Heart left ventricle (tissue), 16 donors: ENCODE results near the gene ANO3. TPM values are rescaled to one million over a fixed set of nuclear protein-coding genes. Genes with fewer than 3 reads are reported as not detected.

ENCODE experiments used
- ATAC-seq, 4 donors: fragments of 200-7000 bp; cut with Tn5 transposase; one replicate each; pipeline ENCODE4 v1.9.1; 2020 to 2022; ENCODE audit warnings: moderate library complexity in 4 of 4, mild to moderate bottlenecking in 3 of 4, moderate number of reproducible peaks in 1 of 4
- DNase-seq, 5 donors: peaks; one replicate each; pipeline ENCODE4 v3.0.0-alpha.2; 2020
- H3K27ac ChIP-seq, 12 donors: fragments of 200-600 bp; sonication (generic) in 4 of 12; one replicate each; pipeline versions ENCODE4 v1.5.0 to v1.8.0; 2016 to 2022; ENCODE audit warnings: mild to moderate bottlenecking in 2 of 12
- H3K27me3 ChIP-seq, 9 donors: fragments of 200-600 bp; sonication (generic) in 2 of 9; one replicate each; pipeline versions ENCODE4 v1.5.1 to v1.8.0; 2016 to 2022; ENCODE audit warnings: mild to moderate bottlenecking in 3 of 9
- H3K36me3 ChIP-seq, 9 donors: fragments of 200-600 bp; sonication (generic) in 2 of 9; one replicate each; pipeline versions ENCODE4 v1.5.0 to v1.8.0; 2018 to 2022; ENCODE audit warnings: mild to moderate bottlenecking in 2 of 9
- H3K4me1 ChIP-seq, 12 donors: fragments of 200-600 bp; sonication (generic) in 4 of 12; one replicate each; pipeline versions ENCODE4 v1.5.0 to v1.8.0; 2016 to 2022; ENCODE audit warnings: mild to moderate bottlenecking in 3 of 12
- H3K4me3 ChIP-seq, 12 donors: fragments of 200-600 bp; sonication (generic) in 4 of 12; one replicate each; pipeline versions ENCODE4 v1.5.0 to v1.8.0; 2017 to 2022; ENCODE audit warnings: mild to moderate bottlenecking in 9 of 12, moderate library complexity in 4 of 12
- H3K9me3 ChIP-seq, 12 donors: fragments of 200-600 bp; sonication (generic) in 4 of 12; one replicate each; pipeline versions ENCODE4 v1.5.0 to v1.8.0; 2016 to 2022; ENCODE audit warnings: mild to moderate bottlenecking in 1 of 12
- POLR2A ChIP-seq, 2 donors: fragments of 450-650 bp; IDR thresholded peaks; one replicate each; pipeline ENCODE4 v1.6.1; 2017; ENCODE audit warnings: antibody characterized with exemption in 2 of 2, mild to moderate bottlenecking in 2 of 2, moderate library complexity in 2 of 2
- WGBS, 4 donors: extraction: QIAGEN DNeasy Blood & Tissue Kit in 2 of 4; methylation state at CpG; one replicate each; pipeline versions ENCODE4 v1.1.5 to v1.1.7; 2013 to 2018; 5-methylcytosine and 5-hydroxymethylcytosine counted together
- intact Hi-C, 10 donors: fragments of 100-400 bp; cut with DNase I; formaldehyde crosslinking; loops; one replicate each; pipeline versions ENCODE4 v1.11.1 to v1.14.2; 2022
- polyA plus RNA-seq, 2 donors: library from polyadenylated mRNA; stranded (reverse); fragments of 200-250 nt; gene quantifications; one replicate each; pipeline ENCODE4 v1.2.3, GENCODE V29; 2013
- total RNA-seq, 9 donors: library from RNA; depleted of rRNA in 2 of 9; stranded (reverse); fragments of >200 nt in 2 of 9; fragmentation: NEBNext Ultra II Directional in 3 of 9; extraction: Animal tissue kit (Norgen Biotek cat#: 25700) in 3 of 9; gene quantifications; one replicate each; pipeline versions ENCODE4 v1.1.0 to v1.2.4, GENCODE V29; 2016 to 2023
- TF ChIP-seq, protein P1 (sequence below), 12 donors: fragments of 200-600 bp; sonication (generic) in 4 of 12; IDR thresholded peaks; one replicate each; pipeline versions ENCODE4 v1.5.0 to v1.8.0; 2018 to 2022; ENCODE audit warnings: antibody characterized with exemption in 12 of 12, mild to moderate bottlenecking in 5 of 12
- donor health status: ischemic (EF 13 %, LVEDD 7.1; RV severe dilation, severe dysfunction).
- donor health status: healthy with polysubstance abuse.
- donor health status: DM: no; HTN: yes; CAD: no.
- donor health status: DM: no; HTN: no; CAD: no.
- donor health status: ischemic (EF 25% LVEDD 6.9; RV normal size, moderate dysfunction).
- donor health status: ischemic (EF 25% LVEDD 5.7; RV mildly dilated, moderate dysfunction).
- donor health status: healthy.
- donor health status: DM: yes; HTN: yes; CAD: no.
- donor health status: ischemic (EF 35%, LVEDD 5.7; RV mildly dilated, moderate dysfunction).
- donor health status: nonischemic (EF 11% LVEDD 7.7; RV severe dilation, severe dysfunction).
- donor health status: DM: yes; HTN: yes; CAD: no.
- donor health status: PGD.
- donor health status: ischemic (EF 29% LVEDD 5.4; RV normal size, mild dysfunction).
- donor health status: nonischemic (EF 23%, LVEDD 6.1; RV moderate dilation, normal function).

ANO3 gene
- total and polyA plus RNA-seq, 11 donors = 0.04 to 0.54 (median 0.12) TPM; not detected in 6

DNA sequence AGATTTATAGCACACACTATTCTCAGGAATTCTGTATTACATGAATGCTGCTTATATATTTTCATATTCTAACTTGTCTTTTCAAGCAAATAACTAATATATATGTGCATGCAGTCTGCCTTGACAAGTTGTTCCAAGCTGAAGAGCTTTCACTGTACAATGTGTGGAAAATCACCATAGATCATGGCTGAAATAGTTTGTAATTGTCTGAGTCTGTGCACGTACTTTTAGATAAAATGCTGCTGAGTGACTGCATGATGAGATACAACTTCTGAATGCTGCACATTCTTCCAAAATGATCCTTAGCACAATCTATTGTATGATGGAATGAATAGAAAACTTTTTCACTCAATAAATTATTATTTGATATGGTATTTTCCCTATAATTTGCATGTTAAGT, 331.0 kb downstream of the ANO3 start:
- Histone ChIP-seq H3K27me3 (no peaks in the 10 kb centered on the region), H3K4me3 (no peak overlapping the region), H3K9me3 (no peaks in the 10 kb centered on the region), H3K27ac (no peak overlapping the region), H3K36me3 (no peaks in the 10 kb centered on the region), H3K4me1 (no peaks in the 10 kb centered on the region)
- intact Hi-C loops = no loop called here
- TF ChIP-seq, protein P1, sequence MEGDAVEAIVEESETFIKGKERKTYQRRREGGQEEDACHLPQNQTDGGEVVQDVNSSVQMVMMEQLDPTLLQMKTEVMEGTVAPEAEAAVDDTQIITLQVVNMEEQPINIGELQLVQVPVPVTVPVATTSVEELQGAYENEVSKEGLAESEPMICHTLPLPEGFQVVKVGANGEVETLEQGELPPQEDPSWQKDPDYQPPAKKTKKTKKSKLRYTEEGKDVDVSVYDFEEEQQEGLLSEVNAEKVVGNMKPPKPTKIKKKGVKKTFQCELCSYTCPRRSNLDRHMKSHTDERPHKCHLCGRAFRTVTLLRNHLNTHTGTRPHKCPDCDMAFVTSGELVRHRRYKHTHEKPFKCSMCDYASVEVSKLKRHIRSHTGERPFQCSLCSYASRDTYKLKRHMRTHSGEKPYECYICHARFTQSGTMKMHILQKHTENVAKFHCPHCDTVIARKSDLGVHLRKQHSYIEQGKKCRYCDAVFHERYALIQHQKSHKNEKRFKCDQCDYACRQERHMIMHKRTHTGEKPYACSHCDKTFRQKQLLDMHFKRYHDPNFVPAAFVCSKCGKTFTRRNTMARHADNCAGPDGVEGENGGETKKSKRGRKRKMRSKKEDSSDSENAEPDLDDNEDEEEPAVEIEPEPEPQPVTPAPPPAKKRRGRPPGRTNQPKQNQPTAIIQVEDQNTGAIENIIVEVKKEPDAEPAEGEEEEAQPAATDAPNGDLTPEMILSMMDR (IDR thresholded peaks at IDR 0.05) = no peak
- no peak for TF ChIP-seq POLR2A (IDR thresholded peaks at IDR 0.05)
- DNase-seq (no peak), ATAC-seq (no peak)
- 22 to 42% (median 27%) methylated on average over 1 of the region's 1 CpG for WGBS, 4 donors

DNA sequence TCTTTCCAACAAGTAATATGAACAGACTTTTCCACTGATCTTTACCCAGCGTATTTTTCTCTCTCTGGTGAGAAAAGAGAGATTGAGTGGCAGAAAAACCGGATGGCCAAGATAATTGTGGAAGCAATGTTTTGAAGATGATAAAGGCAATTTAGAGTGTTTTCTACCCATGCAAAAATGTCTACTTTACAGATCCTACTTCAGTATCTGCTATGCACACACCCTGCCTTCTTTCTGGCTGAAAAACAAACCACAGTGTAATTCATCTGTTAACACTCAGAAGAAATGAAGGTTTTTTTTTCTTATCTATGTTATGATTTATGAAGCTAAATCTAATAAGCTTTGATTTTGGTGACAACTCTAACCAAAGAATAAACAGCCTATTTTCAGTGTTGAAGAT, 333.1 kb downstream of the ANO3 start:
- WGBS, 4 donors = 51 to 67% (median 61%) methylated on average over 2 of the region's 2 CpGs
- intact Hi-C loops = no loop called here
- no peak overlapping the region for H3K4me3 ChIP-seq

DNA sequence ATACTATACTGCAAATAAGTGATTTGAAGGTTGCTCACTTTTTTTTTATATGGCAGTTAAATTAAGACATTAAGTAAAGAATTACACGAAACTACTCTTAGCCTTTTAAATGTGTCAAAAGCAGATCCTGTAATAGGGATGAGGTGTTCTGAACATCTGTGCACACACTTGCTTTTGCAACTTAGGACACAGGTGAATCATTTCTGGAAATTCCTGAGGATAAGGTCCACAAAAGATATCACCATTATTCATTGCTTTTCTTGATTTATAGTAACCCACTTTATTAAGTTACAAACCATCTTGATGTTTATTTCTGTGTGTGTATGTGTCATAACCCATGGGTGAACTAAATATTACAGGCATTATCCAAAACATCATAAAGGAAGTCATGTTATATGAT, 334.0 kb downstream of the ANO3 start:
- H3K4me1 ChIP-seq = no peaks in the 10 kb centered on the region
- WGBS, 4 donors = 79 to 91% (median 85%) methylated on average over 1 of the region's 1 CpG

More for the DNA sequence above, 333.1 kb downstream of the ANO3 start:
- ATAC-seq (no peak), DNase-seq (no peak)
- Histone ChIP-seq H3K27ac (no peak overlapping the region), H3K27me3 (no peaks in the 10 kb centered on the region), H3K36me3 (no peaks in the 10 kb centered on the region), H3K4me1 (no peaks in the 10 kb centered on the region), H3K9me3 (no peaks in the 10 kb centered on the region)
- TF ChIP-seq, protein P1 (IDR thresholded peaks at IDR 0.05) = no peak
- no peak for TF ChIP-seq POLR2A (IDR thresholded peaks at IDR 0.05)

DNA sequence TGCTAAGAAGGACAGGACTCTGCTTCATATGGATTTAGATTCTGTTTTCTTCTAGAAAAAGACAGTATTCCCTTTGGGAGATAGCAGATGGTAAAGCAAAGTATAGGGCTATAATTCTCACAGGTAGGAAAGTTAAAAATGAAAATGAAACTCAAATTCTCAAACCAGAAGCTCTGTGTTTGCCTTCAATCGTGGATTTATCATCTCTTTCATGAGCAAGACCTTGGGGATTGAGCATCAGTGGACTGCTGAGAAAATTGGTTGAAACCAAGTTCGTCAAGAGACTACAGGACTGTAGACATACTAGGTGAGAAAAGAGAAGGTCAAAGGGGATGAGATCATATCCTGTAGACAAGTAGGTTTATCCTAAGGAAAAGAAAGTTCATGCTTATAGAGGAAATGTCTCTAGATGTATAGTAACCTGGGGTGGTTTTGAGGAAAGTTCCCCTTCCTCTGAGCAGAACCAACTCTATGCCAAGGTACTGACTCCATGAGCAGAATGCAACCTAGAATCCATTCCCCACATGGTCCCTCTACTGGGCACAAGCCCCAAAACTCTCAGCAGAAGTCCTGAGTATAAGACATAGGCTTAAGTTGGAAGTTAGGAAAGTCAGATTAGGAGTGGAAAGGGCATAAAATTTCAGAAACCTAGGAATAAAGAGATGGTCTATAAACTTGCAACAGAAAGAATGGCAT, 343.5 kb downstream of the ANO3 start:
- DNase-seq (no peak), ATAC-seq (no peak)
- intact Hi-C loops = no loop called here
- Histone ChIP-seq H3K36me3 (no peaks in the 10 kb centered on the region), H3K4me3 (no peak overlapping the region), H3K4me1 (no peaks in the 10 kb centered on the region), H3K27me3 (no peaks in the 10 kb centered on the region), H3K9me3 (no peaks in the 10 kb centered on the region), H3K27ac (no peak overlapping the region)
- 59 to 78% (median 74%) methylated on average over 2 of the region's 2 CpGs for WGBS, 4 donors
- TF ChIP-seq, protein P1 (IDR thresholded peaks at IDR 0.05) = no peak
- TF ChIP-seq POLR2A (IDR thresholded peaks at IDR 0.05) = no peak

More for the DNA sequence above, 334.0 kb downstream of the ANO3 start:
- intact Hi-C loops = no loop called here
- no peaks in the 10 kb centered on the region for H3K9me3 ChIP-seq
- no peaks in the 10 kb centered on the region for H3K36me3 ChIP-seq
- TF ChIP-seq, protein P1 (IDR thresholded peaks at IDR 0.05) = no peak
- no peak for TF ChIP-seq POLR2A (IDR thresholded peaks at IDR 0.05)
- DNase-seq (no peak), ATAC-seq (no peak)
- no peaks in the 10 kb centered on the region for H3K27me3 ChIP-seq
- no peak overlapping the region for H3K4me3 ChIP-seq
- H3K27ac ChIP-seq = no peak overlapping the region
